ENCODE measurements around the gene PCDHGA1. TPM values are rescaled to one million over a fixed set of nuclear protein-coding genes. Genes with fewer than 3 reads are reported as not detected.

Gene PCDHGA1
- total RNA-seq, 1 donor from 2014 or later = 0.47 TPM

- Mint-ChIP-seq H3K4me3 (no peak within 1 kb of the TSS), H3K36me3 (peaks cover 34% of the 10 kb centered on the region), H3K27ac (no peak within 1 kb of the TSS), H3K9me3 (no peaks in the 10 kb centered on the region), H3K4me1 (peaks cover 16% of the 10 kb centered on the region), H3K27me3 (ENCODE audit: low read depth) (no peaks in the 10 kb centered on the region)
- TF ChIP-seq CTCF (IDR thresholded peaks at IDR 0.05; ENCODE audit: unreplicated experiment) = no peak
- no peak for DNase-seq (ENCODE audit: low spot score in 2 of 2, unreplicated experiment in 2 of 2)
Observed at GRCh38 chr5:141488591-141489561, 158.6 kb downstream of the PCDHGA1 start, which contains the start of gene PCDHGC5. PCDHGC5 (plus strand) TSS chr5:141489081; CDS start chr5:141489241, 160 bp downstream.

DNA sequence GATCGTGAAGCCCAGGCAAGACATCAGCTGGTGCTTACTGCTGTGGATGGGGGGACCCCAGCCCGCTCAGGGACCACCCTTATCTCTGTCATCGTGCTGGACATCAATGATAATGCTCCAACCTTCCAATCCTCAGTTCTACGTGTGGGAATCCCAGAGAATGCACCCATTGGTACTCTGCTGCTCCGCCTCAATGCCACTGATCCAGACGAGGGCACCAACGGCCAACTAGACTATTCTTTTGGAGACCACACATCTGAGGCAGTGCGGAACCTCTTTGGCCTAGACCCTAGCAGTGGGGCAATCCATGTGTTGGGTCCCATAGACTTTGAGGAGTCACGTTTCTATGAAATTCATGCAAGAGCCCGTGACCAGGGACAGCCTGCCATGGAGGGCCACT, 159.5 kb downstream of the PCDHGA1 start:
- H3K36me3 Mint-ChIP-seq = peaks cover 34% of the 10 kb centered on the region
- peaks cover 16% of the 10 kb centered on the region for H3K4me1 Mint-ChIP-seq
- no peaks in the 10 kb centered on the region for H3K9me3 Mint-ChIP-seq
- DNase-seq (ENCODE audit: low spot score in 2 of 2, unreplicated experiment in 2 of 2) = no peak
- no peak overlapping the region for H3K4me3 Mint-ChIP-seq
- TF ChIP-seq CTCF (IDR thresholded peaks at IDR 0.05; ENCODE audit: unreplicated experiment) = no peak
- no peaks in the 10 kb centered on the region for H3K27me3 Mint-ChIP-seq (ENCODE audit: low read depth)
- no peak overlapping the region for H3K27ac Mint-ChIP-seq

GRCh38 chr5:141490271-141490670, 160.0 kb downstream of the PCDHGA1 start:
- H3K4me1 Mint-ChIP-seq = peaks cover 16% of the 10 kb centered on the region
- peaks cover 34% of the 10 kb centered on the region for H3K36me3 Mint-ChIP-seq
- no peak overlapping the region for H3K27ac Mint-ChIP-seq

GRCh38 chr5:141490771-141491170, 160.5 kb downstream of the PCDHGA1 start:
- Mint-ChIP-seq H3K27ac (no peak overlapping the region), H3K4me1 (peaks cover 19% of the 10 kb centered on the region)

More at GRCh38 chr5:141490271-141490670, 160.0 kb downstream of the PCDHGA1 start:
- no peak for TF ChIP-seq CTCF (IDR thresholded peaks at IDR 0.05; ENCODE audit: unreplicated experiment)
- H3K4me3 Mint-ChIP-seq = no peak overlapping the region
- no peak for DNase-seq (ENCODE audit: low spot score in 2 of 2, unreplicated experiment in 2 of 2)
- no peaks in the 10 kb centered on the region for H3K9me3 Mint-ChIP-seq
- H3K27me3 Mint-ChIP-seq (ENCODE audit: low read depth) = no peaks in the 10 kb centered on the region

More at GRCh38 chr5:141490771-141491170, 160.5 kb downstream of the PCDHGA1 start:
- no peaks in the 10 kb centered on the region for H3K9me3 Mint-ChIP-seq
- peaks cover 34% of the 10 kb centered on the region for H3K36me3 Mint-ChIP-seq
- TF ChIP-seq CTCF (IDR thresholded peaks at IDR 0.05; ENCODE audit: unreplicated experiment) = no peak
- H3K27me3 Mint-ChIP-seq (ENCODE audit: low read depth) = no peaks in the 10 kb centered on the region
- no peak overlapping the region for H3K4me3 Mint-ChIP-seq
- DNase-seq (ENCODE audit: low spot score in 2 of 2, unreplicated experiment in 2 of 2) = no peak

All from mesothelial cell of epicardium (in vitro differentiated cells).